Gastroesophageal sphincter (tissue), 4 donors: ENCODE results near the gene GNL3. TPM values are rescaled to one million over a fixed set of nuclear protein-coding genes. Genes with fewer than 3 reads are reported as not detected.
"Not testable (repeated sequence)": the region's sequence is repeated elsewhere in the genome, so short reads cannot be mapped to it uniquely, and the experiment has no call there.

Experiments used
- ATAC-seq: fragments of 150-250 bp; one replicate; pipeline ENCODE4 v1.9.1; 2016; ENCODE audit warnings: mild to moderate bottlenecking, moderate library complexity
- H3K27ac ChIP-seq, 4 donors: fragments of 200-600 bp; sonication (generic) in 3 of 4; 1 replicate in 3 of 4; 2 replicates in 1 of 4; pipeline ENCODE4 v1.5.1; 2016 to 2019
- H3K27me3 ChIP-seq: fragments of 200-600 bp; sonication (generic); one replicate; pipeline ENCODE4 v1.5.1; 2019
- H3K36me3 ChIP-seq, 2 donors: fragments of 200-600 bp; sonication (generic); one replicate each; pipeline ENCODE4 v1.5.1; 2019; ENCODE audit warnings: control low read depth in 1 of 2
- H3K4me1 ChIP-seq, 3 donors: fragments of 200-600 bp; sonication (generic); 1 replicate in 2 of 3; 2 replicates in 1 of 3; pipeline ENCODE4 v1.5.1; 2016 to 2019; ENCODE audit warnings: control low read depth in 2 of 3
- H3K4me3 ChIP-seq, 2 donors: fragments of 200-600 bp; sonication (generic); one replicate each; pipeline ENCODE4 v1.5.1; 2019; ENCODE audit warnings: mild to moderate bottlenecking in 1 of 2, moderate library complexity in 1 of 2
- H3K9me3 ChIP-seq, 3 donors: fragments of 200-600 bp; sonication (generic); one replicate each; pipeline ENCODE4 v1.5.1; 2017 to 2019; ENCODE audit warnings: control low read depth in 2 of 3
- EP300 ChIP-seq: sonication (generic); formaldehyde crosslinking; IDR thresholded peaks from one replicate; pipeline ENCODE4 v1.6.1; 2017; ENCODE audit warnings: antibody characterized with exemption, mild to moderate bottlenecking
- POLR2A ChIP-seq, 2 donors: fragments of 450-650 bp; IDR thresholded peaks; one replicate each; pipeline ENCODE4 v1.6.1; 2017; ENCODE audit warnings: antibody characterized with exemption in 2 of 2, mild to moderate bottlenecking in 2 of 2, moderate library complexity in 1 of 2
- POLR2AphosphoS5 ChIP-seq: sonication (generic); formaldehyde crosslinking; IDR thresholded peaks from one replicate; pipeline ENCODE4 v1.6.1; 2017; ENCODE audit warnings: antibody characterized with exemption
- WGBS, 2 donors: methylation state at CpG; one replicate each; pipeline ENCODE4 v1.1.5; 2018; ENCODE audit warnings: low coverage in 1 of 2; 5-methylcytosine and 5-hydroxymethylcytosine counted together
- total RNA-seq, 4 donors: library from RNA; depleted of rRNA; stranded (reverse); fragments of >200 nt; gene quantifications; one replicate each; pipeline ENCODE4 v1.1.0, GENCODE V29; 2016
- TF ChIP-seq, protein P1 (sequence below), 4 experiments: fragments of 200-600 bp in 2 of 4; fragments of 450-650 bp in 2 of 4; sonication (generic) in 1 of 4; IDR thresholded peaks; one replicate each; pipeline ENCODE4 v1.5.1; 2017 to 2019; ENCODE audit warnings: antibody characterized with exemption in 4 of 4, mild to moderate bottlenecking in 2 of 4, moderate library complexity in 2 of 4

The GNL3 gene
- total RNA-seq, 4 donors from 2014 or later, result 36.4 to 83.7 (median 51.7) TPM

DNA sequence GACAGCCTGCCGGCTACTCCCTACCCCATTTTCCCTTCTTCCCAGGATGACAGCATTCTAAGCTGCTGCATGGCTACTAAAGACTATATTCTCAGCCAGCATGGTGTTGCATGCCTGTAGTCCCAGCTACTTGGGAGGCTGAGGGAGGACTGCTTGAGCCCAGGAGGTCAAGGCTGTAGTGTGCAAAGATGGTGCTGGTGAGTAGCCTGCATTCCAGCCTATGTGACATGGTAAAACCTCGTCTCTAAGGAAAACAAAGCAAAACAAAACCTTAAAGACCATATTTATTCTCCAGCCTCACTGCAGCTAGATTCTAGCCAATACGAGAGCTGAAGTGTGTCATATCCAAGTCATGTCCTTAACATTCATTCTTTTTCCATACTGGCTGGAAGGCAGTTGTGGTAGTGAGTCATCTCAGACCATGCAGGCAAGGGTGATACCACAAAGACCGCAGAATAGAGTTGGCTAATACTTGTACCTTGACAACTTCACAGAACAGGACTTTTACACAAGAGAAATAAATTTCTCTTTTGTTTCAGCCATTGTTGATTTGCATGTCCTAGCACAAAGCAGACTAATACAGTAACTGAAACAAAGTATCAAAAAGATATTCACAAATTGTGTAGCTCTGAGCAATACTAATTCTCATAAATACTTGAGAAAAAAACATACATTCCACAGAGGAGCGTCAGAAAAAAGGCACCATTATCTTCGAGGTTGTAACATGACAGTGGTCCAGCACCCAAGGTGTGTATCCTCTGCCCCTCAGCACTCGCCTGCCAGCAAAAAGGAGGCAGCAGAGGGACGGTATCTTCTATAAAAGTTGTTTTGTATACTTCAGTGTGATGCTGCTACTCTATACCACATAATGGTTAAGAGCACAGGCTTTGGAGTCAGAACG lies 15.0 kb upstream of the GNL3 start:
- no peak overlapping the region for H3K4me3 ChIP-seq
- peaks cover 0 to 21% (median 5%) of the 10 kb centered on the region in 3 donors for H3K4me1 ChIP-seq
- H3K27ac ChIP-seq, result peak overlapping the region; percentile 55 to 73 (median 60)
- peaks cover 0 to 79% of the 10 kb centered on the region in 2 donors for H3K36me3 ChIP-seq
- no peaks in the 10 kb centered on the region for H3K9me3 ChIP-seq
- WGBS, 2 donors, result 42 to 47% methylated on average over 9 of the region's 9 CpGs
- ATAC-seq, result peak; percentile 84
- TF ChIP-seq EP300 (no peak), POLR2AphosphoS5 (peak; percentile 17)
- TF ChIP-seq, protein P1, sequence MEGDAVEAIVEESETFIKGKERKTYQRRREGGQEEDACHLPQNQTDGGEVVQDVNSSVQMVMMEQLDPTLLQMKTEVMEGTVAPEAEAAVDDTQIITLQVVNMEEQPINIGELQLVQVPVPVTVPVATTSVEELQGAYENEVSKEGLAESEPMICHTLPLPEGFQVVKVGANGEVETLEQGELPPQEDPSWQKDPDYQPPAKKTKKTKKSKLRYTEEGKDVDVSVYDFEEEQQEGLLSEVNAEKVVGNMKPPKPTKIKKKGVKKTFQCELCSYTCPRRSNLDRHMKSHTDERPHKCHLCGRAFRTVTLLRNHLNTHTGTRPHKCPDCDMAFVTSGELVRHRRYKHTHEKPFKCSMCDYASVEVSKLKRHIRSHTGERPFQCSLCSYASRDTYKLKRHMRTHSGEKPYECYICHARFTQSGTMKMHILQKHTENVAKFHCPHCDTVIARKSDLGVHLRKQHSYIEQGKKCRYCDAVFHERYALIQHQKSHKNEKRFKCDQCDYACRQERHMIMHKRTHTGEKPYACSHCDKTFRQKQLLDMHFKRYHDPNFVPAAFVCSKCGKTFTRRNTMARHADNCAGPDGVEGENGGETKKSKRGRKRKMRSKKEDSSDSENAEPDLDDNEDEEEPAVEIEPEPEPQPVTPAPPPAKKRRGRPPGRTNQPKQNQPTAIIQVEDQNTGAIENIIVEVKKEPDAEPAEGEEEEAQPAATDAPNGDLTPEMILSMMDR (IDR thresholded peaks at IDR 0.05), result no peak
- H3K27me3 ChIP-seq, result no peaks in the 10 kb centered on the region

DNA sequence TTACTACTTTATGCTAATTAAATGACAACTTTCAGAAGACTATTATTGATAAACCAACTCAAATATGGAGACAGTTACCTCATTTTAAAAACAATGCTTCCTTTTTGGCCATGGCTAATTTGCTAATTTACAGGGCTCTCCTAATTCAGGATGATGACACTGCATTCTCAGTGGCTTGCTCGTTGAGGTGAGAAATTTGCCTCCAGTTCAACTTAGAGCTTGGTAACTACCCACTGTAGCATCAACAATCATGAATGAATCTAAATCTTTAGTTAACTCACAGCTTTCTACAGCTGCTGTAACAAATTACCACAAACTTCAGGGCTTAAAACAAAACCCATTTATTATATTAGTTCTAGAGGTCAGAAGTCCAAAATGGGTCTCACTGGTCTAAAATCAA lies 14.2 kb upstream of the GNL3 start:
- no peaks in the 10 kb centered on the region for H3K9me3 ChIP-seq
- 70 to 75% methylated on average over 1 of the region's 1 CpG for WGBS, 2 donors
- no peak overlapping the region for H3K4me3 ChIP-seq
- TF ChIP-seq POLR2AphosphoS5, result no peak
- H3K4me1 ChIP-seq, result peaks cover 0 to 21% (median 5%) of the 10 kb centered on the region in 3 donors
- no peak for ATAC-seq
- no peaks in the 10 kb centered on the region for H3K27me3 ChIP-seq
- H3K27ac ChIP-seq, result peak overlapping the region in 3 of 4 donors; percentile 55 to 73 (median 56)
- peaks cover 0 to 78% of the 10 kb centered on the region in 2 donors for H3K36me3 ChIP-seq

DNA sequence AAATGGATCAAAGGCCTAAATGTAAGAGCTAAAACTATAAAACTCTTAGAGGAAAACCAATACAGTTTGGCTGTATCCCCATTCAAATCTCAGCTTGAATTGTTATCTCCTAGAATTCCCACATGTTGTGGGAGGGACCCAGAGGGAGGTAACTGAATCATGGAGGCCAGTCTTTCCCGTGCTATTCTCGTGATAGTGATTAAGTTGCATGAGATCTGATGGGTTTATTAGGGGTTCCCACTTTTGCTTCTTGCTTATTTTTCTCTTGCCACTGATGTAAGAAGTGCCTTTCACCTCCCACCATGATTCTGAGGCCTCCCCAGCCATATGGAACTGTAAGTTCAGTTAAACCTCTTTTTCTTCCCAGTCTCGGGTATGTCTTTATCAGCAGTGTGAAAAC lies 9.6 kb upstream of the GNL3 start:
- 50 to 90% methylated on average over 2 of the region's 3 CpGs for WGBS, 2 donors
- H3K36me3 ChIP-seq, result peaks cover 0 to 91% of the 10 kb centered on the region in 2 donors
- not testable (repeated sequence) for H3K27ac ChIP-seq

DNA sequence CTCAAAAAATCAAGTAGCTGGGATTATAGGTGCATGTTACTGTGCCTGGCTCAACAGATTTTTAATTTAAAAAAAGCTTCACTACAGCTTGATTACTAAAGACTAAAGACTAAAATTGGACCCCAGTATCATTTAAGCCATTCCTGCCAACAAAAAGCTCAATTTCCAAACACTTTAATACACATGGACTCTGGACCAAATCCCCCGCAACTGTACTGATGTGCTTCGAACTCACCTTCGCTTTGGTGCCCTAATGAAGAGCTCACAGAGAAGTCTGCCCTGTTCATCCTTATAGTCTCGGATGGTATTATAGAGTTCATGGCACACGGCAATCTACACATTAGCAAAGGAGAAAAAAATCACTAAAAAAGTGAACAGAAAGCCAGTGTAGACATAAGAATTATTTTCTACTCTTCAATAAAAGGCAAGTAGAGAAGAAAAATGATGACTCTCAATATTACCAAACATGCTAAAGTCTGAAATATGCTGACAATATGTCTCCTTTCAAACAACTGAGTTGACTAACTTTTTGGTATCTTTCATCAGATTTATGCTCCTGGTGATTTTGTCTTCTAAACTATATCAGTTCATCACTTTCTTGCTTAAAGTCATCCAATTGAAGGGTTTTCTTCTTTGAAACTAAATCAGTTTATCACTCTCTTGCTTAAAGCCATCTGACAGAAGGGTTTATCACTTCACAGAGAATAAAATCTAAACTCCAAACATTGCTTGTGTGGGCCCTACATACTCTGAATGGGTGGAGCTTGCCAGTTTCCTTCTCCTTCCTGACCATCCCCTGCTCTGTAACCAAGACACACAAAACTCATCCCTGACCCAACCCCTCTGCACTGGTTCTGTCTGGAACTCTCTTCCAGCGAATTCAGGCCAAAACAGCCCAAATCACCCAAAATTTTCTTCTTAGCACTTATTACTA lies 7.3 kb upstream of the GNL3 start:
- no peak for ATAC-seq
- Histone ChIP-seq H3K4me1 (peaks cover 0 to 48% (median 0%) of the 10 kb centered on the region in 3 donors), H3K27ac (no peak overlapping the region), H3K27me3 (no peaks in the 10 kb centered on the region), H3K4me3 (no peak overlapping the region), H3K9me3 (no peaks in the 10 kb centered on the region), H3K36me3 (peaks cover 0 to 69% of the 10 kb centered on the region in 2 donors)
- WGBS, 2 donors, result 95 to 100% methylated on average over 2 to 6 of the region's 6 CpGs
- TF ChIP-seq POLR2A (IDR thresholded peaks at IDR 0.05) (no peak), EP300 (no peak), POLR2AphosphoS5 (no peak)
- TF ChIP-seq, protein P1 (IDR thresholded peaks at IDR 0.05), result no peak

More for the DNA sequence above, 9.6 kb upstream of the GNL3 start:
- peaks cover 0 to 31% (median under 1%) of the 10 kb centered on the region in 3 donors for H3K4me1 ChIP-seq
- H3K4me3 ChIP-seq, ATAC-seq, H3K9me3 ChIP-seq, H3K27me3 ChIP-seq: not testable (repeated sequence)

DNA sequence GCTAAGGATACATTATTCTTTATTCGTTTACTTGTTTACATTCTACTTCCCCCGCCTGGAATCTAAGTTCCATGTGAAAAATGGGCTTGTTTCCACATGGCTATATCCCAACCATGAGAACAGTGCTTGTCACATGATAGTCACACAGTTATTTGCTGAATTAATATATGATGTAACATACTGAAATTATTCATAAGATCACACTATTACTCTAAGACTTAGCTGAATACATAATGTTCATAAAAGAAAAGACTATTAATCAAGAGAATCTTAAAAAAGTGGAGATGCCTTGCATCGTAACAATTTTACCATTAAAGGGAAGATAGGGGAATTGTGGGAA lies 6.7 kb upstream of the GNL3 start:
- peaks cover 0 to 55% (median 4%) of the 10 kb centered on the region in 3 donors for H3K4me1 ChIP-seq
- no peak overlapping the region for H3K27ac ChIP-seq

More for the DNA sequence above, 6.7 kb upstream of the GNL3 start:
- WGBS, 2 donors, result 82 to 84% methylated on average over 3 of the region's 3 CpGs
- Histone ChIP-seq H3K36me3 (peaks cover 0 to 63% of the 10 kb centered on the region in 2 donors), H3K27me3 (no peaks in the 10 kb centered on the region), H3K9me3 (no peaks in the 10 kb centered on the region), H3K4me3 (no peak overlapping the region)
- ATAC-seq, result no peak
- TF ChIP-seq, protein P1 (IDR thresholded peaks at IDR 0.05), result no peak
- TF ChIP-seq EP300 (no peak), POLR2AphosphoS5 (no peak), POLR2A (IDR thresholded peaks at IDR 0.05) (no peak)
